ENCODE results near the gene DPEP2.

DPEP2 gene

GRCh38 chr16:67969254-67970039, 29.8 kb downstream of the DPEP2 start:
- DNase-seq (ENCODE audit: extremely low read depth, low read depth): no peak
- no peak for TF ChIP-seq CTCF (IDR thresholded peaks at IDR 0.05; ENCODE audit: low read depth, low read length)

GRCh38 chr16:67968400-67969253, 30.7 kb downstream of the DPEP2 start, which contains the start of gene SLC12A4:
Gene SLC12A4, minus strand, starts transcription at chr16:67968637. Its CDS starts 84 bp downstream, at chr16:67968553.
- no peak for TF ChIP-seq CTCF (IDR thresholded peaks at IDR 0.05; ENCODE audit: low read depth, low read length)
- DNase-seq (ENCODE audit: extremely low read depth, low read depth): peak; percentile 52

- DNase-seq (ENCODE audit: extremely low read depth, low read depth): no peak
- no peak for TF ChIP-seq CTCF (IDR thresholded peaks at IDR 0.05; ENCODE audit: low read depth, low read length)
Observed at GRCh38 chr16:67967958-67968399, 31.3 kb downstream of the DPEP2 start.

- TF ChIP-seq CTCF (IDR thresholded peaks at IDR 0.05; ENCODE audit: low read depth, low read length): no peak
- no peak for DNase-seq (ENCODE audit: extremely low read depth, low read depth)
Observed at GRCh38 chr16:67967183-67967957, 31.9 kb downstream of the DPEP2 start.

GRCh38 chr16:67966549-67967182, 32.6 kb downstream of the DPEP2 start:
- DNase-seq (ENCODE audit: extremely low read depth, low read depth): peak; percentile 14
- TF ChIP-seq CTCF (IDR thresholded peaks at IDR 0.05; ENCODE audit: low read depth, low read length): no peak

GRCh38 chr16:67965668-67966548, 33.4 kb downstream of the DPEP2 start:
- DNase-seq (ENCODE audit: extremely low read depth, low read depth): no peak
- no peak for TF ChIP-seq CTCF (IDR thresholded peaks at IDR 0.05; ENCODE audit: low read depth, low read length)
